NCI-H2029 treated with DMSO at 0.1 percent for 48 hours (cell line): ENCODE data around the gene CAMK2G.

ENCODE experiments used
- DNase-seq: peaks from one replicate; lab custom pipeline; 2025; lab: John Stamatoyannopoulos, UW

The CAMK2G gene

DNA sequence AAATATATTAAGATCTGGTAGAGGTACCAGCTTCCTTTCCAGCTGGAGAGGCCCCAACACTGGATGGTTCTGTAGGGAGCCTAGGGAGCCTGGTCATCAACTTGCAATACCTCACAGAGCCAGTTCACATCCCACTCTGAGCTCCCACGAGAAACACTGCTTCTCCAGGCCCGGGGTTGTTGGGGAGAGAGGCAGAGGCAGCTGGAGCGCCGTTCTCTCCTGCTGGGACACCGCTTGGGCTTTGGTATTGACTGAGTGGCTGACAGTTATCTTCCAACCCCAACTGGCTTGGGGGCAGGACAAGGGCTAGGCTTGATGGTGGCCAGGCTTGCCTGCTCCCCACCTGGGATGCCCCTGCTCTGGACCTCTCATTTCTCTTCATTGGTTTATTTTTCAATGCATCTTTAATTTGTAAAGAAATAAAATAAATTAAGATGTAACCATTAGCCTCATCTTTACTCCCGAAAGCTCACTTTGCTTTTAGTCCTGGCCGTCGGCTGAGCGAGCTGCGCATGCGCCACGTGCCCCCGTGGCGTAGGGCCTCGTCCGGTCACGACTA, 102.6 kb downstream of the CAMK2G start:
- no peak for DNase-seq

DNA sequence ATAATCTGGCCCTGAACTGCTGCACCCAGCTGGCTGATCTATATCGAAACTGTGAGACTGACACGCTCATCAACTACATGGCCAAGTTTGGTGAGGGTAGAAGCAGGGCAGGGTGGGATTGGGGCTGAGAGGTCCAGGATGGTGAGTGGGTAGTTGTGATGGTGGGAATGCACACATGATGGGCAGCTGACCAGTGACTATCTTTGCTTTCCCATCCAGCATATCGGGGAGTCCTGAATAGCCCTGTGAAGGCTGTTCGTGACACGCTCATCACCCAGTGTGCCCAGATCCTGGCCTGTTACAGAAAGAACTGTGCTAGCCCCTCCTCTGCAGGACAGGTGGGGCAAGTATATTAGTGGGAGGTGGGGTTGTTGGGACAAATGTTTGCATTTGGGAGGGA, 105.0 kb downstream of the CAMK2G start:
- no peak for DNase-seq

DNA sequence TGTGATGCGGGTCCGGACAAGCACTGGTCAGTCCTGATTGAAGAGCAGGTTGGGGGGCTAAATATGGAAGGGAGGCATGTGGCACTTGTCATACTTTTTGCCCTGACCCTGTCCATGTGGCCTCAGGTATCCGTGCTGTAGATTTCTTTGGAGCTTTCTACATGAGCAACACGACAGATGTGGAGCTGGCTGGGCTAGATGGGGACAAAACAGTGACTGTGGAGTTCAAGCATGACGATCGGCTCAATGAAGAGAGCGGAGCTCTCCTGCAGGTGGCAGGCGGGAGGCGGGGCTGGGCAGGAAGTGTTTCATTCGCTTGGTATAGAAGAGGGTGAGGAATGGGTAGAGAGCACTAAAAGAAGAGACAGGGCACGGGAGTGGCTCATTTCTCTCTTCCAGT, 105.5 kb downstream of the CAMK2G start:
- no peak for DNase-seq

DNA sequence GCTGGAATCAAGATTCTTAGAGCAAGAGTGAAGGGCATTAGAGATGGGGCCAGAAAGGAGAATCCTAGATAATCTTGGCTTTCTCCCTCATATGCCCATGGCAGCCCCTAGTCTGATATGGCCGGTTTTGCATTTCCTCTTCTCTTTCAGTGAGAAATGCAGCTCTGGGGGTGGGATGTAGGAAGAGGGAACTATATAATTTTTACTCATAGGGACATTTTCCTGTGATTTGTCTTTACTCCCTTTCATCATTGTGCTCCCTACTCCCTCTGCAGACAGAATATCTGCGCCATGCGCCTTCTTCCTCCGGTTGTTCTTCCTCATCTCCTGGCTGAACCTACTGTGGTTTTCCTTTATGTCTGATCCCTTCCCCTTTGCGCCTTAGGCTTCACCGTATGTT, 109.3 kb downstream of the CAMK2G start:
- DNase-seq = no peak

DNA sequence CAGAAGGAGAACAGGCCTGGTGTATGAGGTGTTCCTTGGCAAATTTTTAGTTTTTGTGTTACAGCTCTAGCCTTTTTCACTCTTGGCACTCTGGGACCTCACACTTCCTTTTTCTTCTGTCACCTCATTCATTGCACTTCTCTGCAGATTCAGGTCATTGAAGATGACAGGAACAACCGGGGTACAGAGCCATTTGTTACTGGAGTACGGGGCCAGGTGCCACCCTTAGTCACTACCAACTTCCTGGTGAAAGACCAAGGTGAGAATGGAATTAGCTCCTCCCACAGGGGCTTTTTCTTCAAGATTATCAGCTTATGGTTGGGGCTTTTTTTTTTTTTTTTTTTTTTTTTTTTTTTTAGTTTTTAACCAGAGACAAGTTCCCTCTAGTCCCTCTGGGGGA, 111.0 kb downstream of the CAMK2G start:
- no peak for DNase-seq

DNA sequence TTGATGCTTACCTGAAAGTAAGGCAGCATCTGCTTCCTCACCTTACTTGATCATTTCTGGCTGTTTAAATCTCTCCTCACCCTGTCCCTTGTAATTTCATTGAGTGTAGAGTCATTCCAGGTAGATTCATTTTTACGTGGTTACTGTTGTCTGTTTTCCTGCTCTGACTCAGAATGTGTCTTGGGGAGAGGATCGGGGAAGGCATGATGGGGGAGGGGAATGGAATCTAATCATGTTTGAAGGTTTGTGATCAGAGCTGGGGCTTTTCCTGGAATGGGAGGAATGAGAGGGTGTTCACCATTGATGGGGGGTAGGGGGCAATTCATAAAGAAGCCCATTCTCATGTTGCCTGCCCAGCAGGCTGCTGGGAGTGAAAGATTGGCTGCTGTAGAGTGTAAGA, 111.4 kb downstream of the CAMK2G start:
- DNase-seq = no peak
